H9 (cell line): ENCODE results near the gene PCDHGA6. TPM values are rescaled to one million over a fixed set of nuclear protein-coding genes. Genes with fewer than 3 reads are reported as not detected.

ENCODE experiments used
- DNase-seq: peaks from one replicate; pipeline ENCODE4 v3.0.0-alpha.2; 2017
- H2AFZ ChIP-seq: one replicate; pipeline ENCODE4 v1.6.1; 2013; ENCODE audit warnings: mild to moderate bottlenecking, low read length, control low read depth, moderate library complexity
- H2AK5ac ChIP-seq: 2 replicates; pipeline ENCODE4 v1.6.1; 2013; ENCODE audit warnings: low read length, control low read depth, mixed read lengths; ENCODE audit not compliant: insufficient read length
- H2BK120ac ChIP-seq: one replicate; pipeline ENCODE4 v1.6.1; 2013; ENCODE audit warnings: low read depth, mild to moderate bottlenecking, low read length, control low read depth, inconsistent platforms; ENCODE audit not compliant: poor library complexity, severe bottlenecking
- H2BK12ac ChIP-seq: 2 replicates; pipeline ENCODE4 v1.6.1; 2013; ENCODE audit warnings: low read length, control low read depth, mixed read lengths, low read depth; ENCODE audit not compliant: insufficient read length
- H2BK15ac ChIP-seq: 2 replicates; pipeline ENCODE4 v1.6.1; 2013; ENCODE audit warnings: low read depth, low read length, control low read depth
- H2BK20ac ChIP-seq: one replicate; pipeline ENCODE4 v1.6.1; 2013; ENCODE audit warnings: low read depth, mild to moderate bottlenecking, low read length, control low read depth, inconsistent platforms; ENCODE audit not compliant: poor library complexity, severe bottlenecking
- H2BK5ac ChIP-seq: 2 replicates; pipeline ENCODE4 v1.6.1; 2013; ENCODE audit warnings: low read length, control low read depth, mixed read lengths; ENCODE audit not compliant: insufficient read length
- H3K14ac ChIP-seq: 2 replicates; pipeline ENCODE4 v1.6.1; 2013; ENCODE audit warnings: low read length, control low read depth; ENCODE audit not compliant: insufficient read depth
- H3K18ac ChIP-seq: 2 replicates; pipeline ENCODE4 v1.6.1; 2013; ENCODE audit warnings: low read depth, mild to moderate bottlenecking, mixed read lengths, low read length, control low read depth; ENCODE audit not compliant: insufficient read length
- H3K23ac ChIP-seq: 2 replicates; pipeline ENCODE4 v1.6.1; 2013; ENCODE audit warnings: low read length, control low read depth, mixed read lengths, low read depth; ENCODE audit not compliant: insufficient read length
- H3K23me2 ChIP-seq: 2 replicates; pipeline ENCODE4 v1.6.1; 2013; ENCODE audit warnings: low read depth, mild to moderate bottlenecking, mixed read lengths, low read length, control low read depth; ENCODE audit not compliant: insufficient read length, poor library complexity, severe bottlenecking
- H3K27ac ChIP-seq: 2 replicates; pipeline ENCODE4 v1.5.1; 2013; ENCODE audit warnings: low read length, control low read depth, mixed read lengths, low read depth; ENCODE audit not compliant: insufficient read length
- H3K27me3 ChIP-seq: 2 replicates; pipeline ENCODE4 v1.6.1; 2013; ENCODE audit warnings: low read length, control low read depth, inconsistent platforms; ENCODE audit not compliant: insufficient read depth
- H3K4ac ChIP-seq: 2 replicates; pipeline ENCODE4 v1.6.1; 2013; ENCODE audit warnings: low read depth, mild to moderate bottlenecking, control low read depth, inconsistent platforms, low read length, moderate library complexity
- H3K4me1 ChIP-seq: 2 replicates; pipeline ENCODE4 v1.6.1; 2013; ENCODE audit warnings: low read length, control low read depth, inconsistent platforms; ENCODE audit not compliant: insufficient read depth
- H3K4me2 ChIP-seq: 2 replicates; pipeline ENCODE4 v1.6.1; 2013; ENCODE audit warnings: low read length, control low read depth, mixed read lengths; ENCODE audit not compliant: insufficient read length, insufficient read depth
- H3K56ac ChIP-seq: 2 replicates; pipeline ENCODE4 v1.6.1; 2013; ENCODE audit warnings: low read depth, mild to moderate bottlenecking, mixed read lengths, low read length, control low read depth; ENCODE audit not compliant: insufficient read length
- H3K79me1 ChIP-seq: 2 replicates; pipeline ENCODE4 v1.6.1; 2013; ENCODE audit warnings: low read depth, mild to moderate bottlenecking, moderate library complexity, low read length, control low read depth, inconsistent platforms; ENCODE audit not compliant: insufficient read depth, poor library complexity, severe bottlenecking
- H3K79me2 ChIP-seq: 2 replicates; pipeline ENCODE4 v1.6.1; 2013; ENCODE audit warnings: low read length, control low read depth, inconsistent platforms; ENCODE audit not compliant: insufficient read depth
- H3K9ac ChIP-seq: 2 replicates; pipeline ENCODE4 v1.6.1; 2013; ENCODE audit warnings: low read length, control low read depth, mixed read lengths; ENCODE audit not compliant: insufficient read length; ENCODE audit errors: extremely low read depth
- H3K9me3 ChIP-seq: one replicate; pipeline ENCODE4 v1.6.1; 2013; ENCODE audit warnings: low read depth, low read length, inconsistent platforms; ENCODE audit not compliant: control insufficient read depth
- H3T11ph ChIP-seq: one replicate; pipeline ENCODE4 v1.6.1; 2013; ENCODE audit warnings: mild to moderate bottlenecking, low read length, control low read depth, inconsistent platforms
- H4K20me1 ChIP-seq: one replicate; pipeline ENCODE4 v1.6.1; 2013; ENCODE audit not compliant: control insufficient read depth, insufficient read length, insufficient read depth
- H4K5ac ChIP-seq: 2 replicates; pipeline ENCODE4 v1.6.1; 2013; ENCODE audit warnings: low read depth, mild to moderate bottlenecking, mixed read lengths, low read length, control low read depth; ENCODE audit not compliant: insufficient read length
- H4K8ac ChIP-seq: replicated peaks from 2 replicates; pipeline ENCODE4 v1.6.1; 2013; ENCODE audit warnings: low read length, control low read depth, mixed read lengths, low read depth; ENCODE audit not compliant: insufficient read length
- H4K91ac ChIP-seq: 2 replicates; pipeline ENCODE4 v1.6.1; 2013; ENCODE audit warnings: low read depth, mild to moderate bottlenecking, moderate library complexity, mixed read lengths, low read length, control low read depth; ENCODE audit not compliant: insufficient read length
- H3K27ac Mint-ChIP-seq, 3 experiments: 2 replicates in 2 of 3; 3 replicates in 1 of 3; pipeline ENCODE4 v1.8.0; 2020 to 2021; ENCODE audit warnings: mixed read lengths in 3 of 3, mild to moderate bottlenecking in 1 of 3, moderate library complexity in 1 of 3
- H3K27me3 Mint-ChIP-seq: 2 replicates; pipeline ENCODE4 v1.8.0; 2021; ENCODE audit warnings: low read depth, mild to moderate bottlenecking, moderate library complexity, mixed read lengths
- H3K36me3 Mint-ChIP-seq, 3 experiments: 2 replicates in 2 of 3; 3 replicates in 1 of 3; pipeline ENCODE4 v1.8.0; 2020 to 2021; ENCODE audit warnings: low read depth in 3 of 3, mixed read lengths in 3 of 3; ENCODE audit not compliant: insufficient read depth in 1 of 3
- H3K4me1 Mint-ChIP-seq, 2 experiments: 2 replicates each; pipeline ENCODE4 v1.8.0; 2020; ENCODE audit warnings: mixed read lengths in 2 of 2
- H3K4me3 Mint-ChIP-seq, 2 experiments: 2 replicates in 1 of 2; 3 replicates in 1 of 2; pipeline ENCODE4 v1.8.0; 2020 to 2021; ENCODE audit warnings: mild to moderate bottlenecking in 2 of 2, mixed read lengths in 2 of 2, moderate library complexity in 1 of 2
- H3K9me3 Mint-ChIP-seq, 2 experiments: 2 replicates in 1 of 2; 3 replicates in 1 of 2; pipeline ENCODE4 v1.8.0; 2020; ENCODE audit warnings: mild to moderate bottlenecking in 2 of 2, mixed read lengths in 2 of 2, moderate library complexity in 1 of 2
- WGBS: extraction: QIAGEN DNeasy Blood & Tissue Kit; methylation state at CpG from one replicate; pipeline ENCODE4 v1.1.7; 2013; ENCODE audit warnings: missing lambda C conversion rate, low lambda C conversion rate, mixed read lengths; ENCODE audit not compliant: insufficient read length; ENCODE audit errors: extremely low coverage; 5-methylcytosine and 5-hydroxymethylcytosine counted together
- total RNA-seq: library from RNA; stranded (reverse); gene quantifications from 2 replicates; pipeline ENCODE4 v1.2.1, GENCODE V29; 2021
- TF ChIP-seq, protein P1 (sequence below): fragments of 200-600 bp; sonication (generic); conservative IDR thresholded peaks from 3 replicates; pipeline ENCODE4 v1.8.0; 2021; ENCODE audit warnings: antibody characterized with exemption, mild to moderate bottlenecking

Gene PCDHGA6
- total RNA-seq, 1 experiment from 2014 or later: 1.7 TPM

DNA sequence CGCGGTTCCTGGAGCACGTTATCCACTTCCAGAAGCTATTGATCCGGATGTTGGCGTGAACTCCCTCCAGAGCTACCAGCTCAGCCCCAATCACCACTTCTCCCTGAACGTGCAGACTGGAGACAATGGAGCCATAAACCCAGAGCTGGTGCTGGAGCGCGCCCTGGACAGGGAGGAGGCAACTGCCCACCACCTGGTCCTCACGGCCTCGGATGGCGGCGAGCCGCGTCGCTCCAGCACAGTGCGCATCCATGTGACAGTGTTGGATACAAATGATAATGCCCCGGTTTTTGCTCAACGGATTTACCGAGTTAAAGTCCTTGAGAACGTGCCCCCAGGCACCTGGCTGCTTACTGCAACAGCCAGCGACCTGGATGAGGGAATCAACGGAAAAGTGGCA lies 29.7 kb downstream of the PCDHGA6 start:
- H3K4me2 ChIP-seq: no peak overlapping the region
- peaks cover 19 to 31% (median 31%) of the 10 kb centered on the region in 3 experiments for H3K36me3 Mint-ChIP-seq
- no peak overlapping the region for H2BK20ac ChIP-seq
- no peak overlapping the region for H2BK120ac ChIP-seq
- peaks cover 3% of the 10 kb centered on the region for H3K27me3 Mint-ChIP-seq
- no peak overlapping the region for H4K91ac ChIP-seq
- no peak overlapping the region for H3K27ac Mint-ChIP-seq
- TF ChIP-seq, protein P1, sequence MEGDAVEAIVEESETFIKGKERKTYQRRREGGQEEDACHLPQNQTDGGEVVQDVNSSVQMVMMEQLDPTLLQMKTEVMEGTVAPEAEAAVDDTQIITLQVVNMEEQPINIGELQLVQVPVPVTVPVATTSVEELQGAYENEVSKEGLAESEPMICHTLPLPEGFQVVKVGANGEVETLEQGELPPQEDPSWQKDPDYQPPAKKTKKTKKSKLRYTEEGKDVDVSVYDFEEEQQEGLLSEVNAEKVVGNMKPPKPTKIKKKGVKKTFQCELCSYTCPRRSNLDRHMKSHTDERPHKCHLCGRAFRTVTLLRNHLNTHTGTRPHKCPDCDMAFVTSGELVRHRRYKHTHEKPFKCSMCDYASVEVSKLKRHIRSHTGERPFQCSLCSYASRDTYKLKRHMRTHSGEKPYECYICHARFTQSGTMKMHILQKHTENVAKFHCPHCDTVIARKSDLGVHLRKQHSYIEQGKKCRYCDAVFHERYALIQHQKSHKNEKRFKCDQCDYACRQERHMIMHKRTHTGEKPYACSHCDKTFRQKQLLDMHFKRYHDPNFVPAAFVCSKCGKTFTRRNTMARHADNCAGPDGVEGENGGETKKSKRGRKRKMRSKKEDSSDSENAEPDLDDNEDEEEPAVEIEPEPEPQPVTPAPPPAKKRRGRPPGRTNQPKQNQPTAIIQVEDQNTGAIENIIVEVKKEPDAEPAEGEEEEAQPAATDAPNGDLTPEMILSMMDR: no peak
- no peaks in the 10 kb centered on the region for H3K27me3 ChIP-seq
- H2AFZ ChIP-seq: no peak overlapping the region
- no peaks in the 10 kb centered on the region for H3K79me1 ChIP-seq
- H3K23me2 ChIP-seq: peaks cover 5% of the 10 kb centered on the region
- H3K27ac ChIP-seq: no peak overlapping the region
- no peak overlapping the region for H4K5ac ChIP-seq
- no peak overlapping the region for H3K18ac ChIP-seq
- H2BK15ac ChIP-seq: no peak overlapping the region
- DNase-seq: no peak
- no peak overlapping the region for H3K4ac ChIP-seq
- H3K14ac ChIP-seq: no peak overlapping the region
- no peak overlapping the region for H3K23ac ChIP-seq
- H3K4me1 Mint-ChIP-seq: peaks cover 2 to 3% of the 10 kb centered on the region in 2 experiments
- no peaks in the 10 kb centered on the region for H3K4me1 ChIP-seq
- H3K4me3 Mint-ChIP-seq: no peak overlapping the region
- peaks cover 29% of the 10 kb centered on the region for H3K9me3 ChIP-seq
- H2BK12ac ChIP-seq: no peak overlapping the region
- H3K9me3 Mint-ChIP-seq: peaks cover 33 to 51% of the 10 kb centered on the region in 2 experiments
- no peak overlapping the region for H2BK5ac ChIP-seq
- no peak overlapping the region for H2AK5ac ChIP-seq
- no peak overlapping the region for H4K8ac ChIP-seq
- no CpG with 5 or more reads among the region's 22 CpGs for WGBS
- no peaks in the 10 kb centered on the region for H4K20me1 ChIP-seq
- H3T11ph ChIP-seq: no peak overlapping the region
- no peak overlapping the region for H3K56ac ChIP-seq
- no peak overlapping the region for H3K9ac ChIP-seq
- no peaks in the 10 kb centered on the region for H3K79me2 ChIP-seq
